NCI-H510A treated with DMSO at 0.1 percent for 48 hours (cell line): Measurements from ENCODE around the gene ELL3.
"Not testable (repeated sequence)": the region's sequence is repeated elsewhere in the genome, so short reads cannot be mapped to it uniquely, and the experiment has no call there.

Experiments used
- DNase-seq: peaks from one replicate; lab custom pipeline; 2025; lab: John Stamatoyannopoulos, UW

Gene ELL3

DNA sequence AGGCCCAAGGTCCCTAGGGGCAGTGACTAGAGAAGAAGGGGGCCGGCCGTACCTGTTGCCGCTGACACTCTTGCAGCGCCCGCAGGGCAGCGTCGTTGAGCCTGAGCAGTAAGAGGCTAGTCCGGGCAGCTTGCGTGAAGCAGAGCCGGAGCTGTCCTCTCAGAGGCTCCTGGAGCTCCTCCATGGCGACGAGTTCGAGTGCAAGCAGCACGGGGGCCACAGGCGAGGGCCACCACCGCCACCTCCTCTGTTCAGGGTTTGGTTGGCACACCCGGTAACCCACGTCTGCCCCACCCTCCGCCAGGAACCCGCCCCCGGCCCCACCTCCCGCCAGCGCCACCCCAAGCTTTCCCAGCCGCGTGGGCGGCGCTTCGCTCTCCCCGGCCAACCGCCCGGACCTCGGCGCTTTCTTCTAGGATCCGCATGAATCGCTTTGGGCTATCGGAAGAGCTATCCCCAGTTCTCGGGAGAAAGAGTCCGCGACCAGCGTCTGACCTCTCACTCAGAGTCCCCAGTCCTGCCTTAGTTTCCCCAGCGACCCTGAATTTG lies at the start of gene ELL3:
TSS of gene ELL3 (minus strand) at position 249 of the 549 bp plus-strand sequence. CDS start at position 184, 65 bp downstream.
- DNase-seq: peak; percentile 85

DNA sequence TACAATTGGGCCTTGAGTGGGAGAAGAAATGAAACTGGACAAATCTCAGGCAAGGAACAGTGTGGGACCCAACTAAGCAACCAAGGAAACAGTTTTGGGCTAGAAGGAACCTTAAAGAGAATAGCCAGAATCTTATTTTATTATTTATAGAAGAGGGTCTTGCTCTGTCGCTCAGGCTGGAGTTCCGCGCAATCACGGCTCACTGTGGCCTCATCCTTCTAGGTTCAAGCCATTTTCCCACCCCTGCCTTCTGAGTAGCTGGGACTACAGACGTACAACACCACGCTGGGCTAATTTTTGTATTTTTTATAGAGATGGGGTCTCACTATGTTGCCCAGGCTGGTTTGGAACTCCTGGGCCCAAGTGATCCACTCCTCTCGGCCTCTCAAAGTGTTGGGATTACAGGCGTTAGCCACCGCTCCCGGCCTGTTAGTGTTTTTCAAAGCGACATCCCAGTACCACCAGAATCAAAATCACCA lies 49.3 kb upstream of the ELL3 start:
- DNase-seq: no peak

DNA sequence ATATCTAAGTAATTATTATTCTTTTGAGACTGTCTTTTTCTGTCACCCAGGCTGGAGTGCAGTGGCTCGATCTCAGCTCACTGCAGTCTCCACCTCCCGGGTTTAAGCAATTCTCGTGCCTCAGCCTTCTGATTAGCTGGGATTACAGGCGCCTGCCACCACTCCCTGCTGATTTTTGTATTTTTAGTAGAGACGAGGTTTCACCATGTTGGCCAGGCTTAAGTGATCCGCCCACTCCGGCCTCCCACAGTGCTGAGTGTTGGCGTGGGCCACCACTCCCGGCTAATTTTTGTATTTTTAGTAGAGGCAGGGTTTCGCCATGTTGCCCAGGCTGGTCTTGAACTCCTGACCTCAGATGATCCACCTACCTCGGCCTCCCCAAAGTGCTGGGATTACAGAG lies 48.5 kb upstream of the ELL3 start:
- not testable (repeated sequence) for DNase-seq

DNA sequence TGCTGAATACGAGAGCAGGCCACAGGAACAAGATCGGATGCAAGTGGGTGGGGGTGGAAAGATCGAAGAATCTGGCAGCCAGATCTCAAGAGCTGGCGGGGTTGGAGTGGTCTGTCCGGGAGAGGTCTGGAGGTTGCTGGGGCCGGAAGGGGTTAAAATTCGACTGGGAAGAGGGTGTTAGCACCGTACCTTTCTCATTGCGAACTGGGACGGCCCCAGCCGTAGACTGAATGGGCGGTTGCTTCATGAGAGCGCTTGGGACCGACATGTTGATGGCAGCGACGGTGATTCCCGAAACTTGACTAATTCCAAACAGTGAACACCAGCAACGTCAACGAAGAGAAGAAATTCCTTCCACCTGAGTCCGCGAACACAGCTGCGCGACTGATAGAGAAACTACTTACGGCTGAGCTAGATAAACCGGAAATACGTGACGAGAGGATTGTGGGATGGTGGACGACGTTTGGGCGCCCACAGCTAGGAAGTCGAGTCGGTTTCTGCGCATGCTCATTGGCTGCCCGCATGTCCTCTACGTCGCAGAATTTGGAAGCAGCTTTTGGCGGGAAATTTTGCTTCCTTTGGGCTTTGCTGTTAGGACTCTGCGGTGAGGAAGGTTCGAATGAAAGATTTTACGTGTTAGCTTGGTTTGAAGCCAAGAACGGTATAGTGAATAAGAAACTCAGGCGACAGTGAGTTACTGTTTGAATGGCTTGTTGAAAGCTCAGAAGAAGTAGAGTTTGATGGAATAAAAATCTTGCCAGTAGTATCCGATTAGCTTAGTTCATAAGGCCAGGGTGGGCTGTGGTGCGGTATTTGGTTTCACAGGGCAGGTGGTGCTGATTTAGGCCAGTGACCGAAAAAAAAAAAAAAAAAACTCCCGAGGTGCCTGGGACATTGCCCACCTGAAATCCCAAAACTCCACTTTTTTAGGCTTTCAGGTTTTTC lies 47.8 kb upstream of the ELL3 start, which contains the start of gene MFAP1:
TSS of gene MFAP1 (minus strand) at position 389 of the 945 bp plus-strand sequence. CDS start at position 268, 121 bp downstream.
- peak; percentile 88 for DNase-seq

- DNase-seq: no peak
Observed at GRCh38 chr15:43821505-43821904, 44.7 kb upstream of the ELL3 start.

DNA sequence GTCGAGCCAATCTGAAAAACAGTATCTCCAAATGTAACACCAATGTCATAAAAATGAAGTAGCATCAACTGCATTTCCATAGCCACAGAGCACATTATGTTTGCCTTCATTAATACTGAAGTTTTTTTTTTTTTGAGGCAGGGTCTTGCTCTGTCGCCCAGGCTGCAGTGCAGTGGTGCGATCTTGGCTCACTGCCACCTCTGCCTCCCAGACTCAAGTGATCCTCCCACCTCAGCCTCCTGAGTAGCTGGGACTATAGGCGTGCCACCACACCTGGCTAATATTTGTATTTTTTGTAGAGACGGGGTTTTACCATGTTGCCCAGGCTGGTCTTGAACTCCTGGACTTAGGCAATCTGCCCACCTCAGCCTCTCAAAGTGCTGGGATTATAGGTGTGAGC lies 38.3 kb upstream of the ELL3 start:
- DNase-seq: not testable (repeated sequence)

DNA sequence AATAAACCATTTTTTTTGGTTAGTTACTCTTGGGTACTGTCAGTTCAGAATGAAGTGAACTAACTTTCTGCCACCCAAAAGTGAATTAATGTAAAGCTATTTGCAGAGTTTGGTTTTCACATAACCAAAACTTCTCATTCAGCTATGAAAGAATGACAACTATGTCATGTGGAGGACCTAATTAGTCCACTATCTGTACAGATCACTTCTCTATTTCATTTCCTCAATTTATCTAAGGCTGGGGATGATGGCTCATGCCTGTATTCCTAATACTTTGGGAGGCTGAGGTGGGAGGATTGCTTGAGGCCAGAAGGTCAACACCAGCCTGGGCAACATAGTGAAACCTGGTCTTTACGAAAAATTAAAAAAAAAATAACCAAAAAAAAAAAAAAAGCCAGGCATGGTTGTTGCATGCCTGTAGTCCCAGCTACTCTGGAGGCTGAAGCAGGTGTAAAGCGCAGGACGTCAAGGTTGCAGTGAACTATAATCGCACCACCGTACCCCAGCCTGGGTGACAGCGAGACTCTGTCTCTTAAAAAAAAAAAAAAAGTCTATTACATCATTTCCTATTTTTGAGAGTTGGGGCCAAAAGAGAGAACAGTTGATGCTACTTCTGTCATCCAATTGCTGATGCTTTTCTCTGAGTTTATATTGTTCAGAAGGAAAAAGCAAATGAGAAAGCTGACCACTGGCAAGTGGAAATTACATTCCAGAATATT lies 32.4 kb upstream of the ELL3 start:
- no peak for DNase-seq

- DNase-seq: no peak
Observed at GRCh38 chr15:43808435-43808950, 31.7 kb upstream of the ELL3 start.

GRCh38 chr15:43802676-43803075 lies 25.9 kb upstream of the ELL3 start:
- not testable (repeated sequence) for DNase-seq

DNA sequence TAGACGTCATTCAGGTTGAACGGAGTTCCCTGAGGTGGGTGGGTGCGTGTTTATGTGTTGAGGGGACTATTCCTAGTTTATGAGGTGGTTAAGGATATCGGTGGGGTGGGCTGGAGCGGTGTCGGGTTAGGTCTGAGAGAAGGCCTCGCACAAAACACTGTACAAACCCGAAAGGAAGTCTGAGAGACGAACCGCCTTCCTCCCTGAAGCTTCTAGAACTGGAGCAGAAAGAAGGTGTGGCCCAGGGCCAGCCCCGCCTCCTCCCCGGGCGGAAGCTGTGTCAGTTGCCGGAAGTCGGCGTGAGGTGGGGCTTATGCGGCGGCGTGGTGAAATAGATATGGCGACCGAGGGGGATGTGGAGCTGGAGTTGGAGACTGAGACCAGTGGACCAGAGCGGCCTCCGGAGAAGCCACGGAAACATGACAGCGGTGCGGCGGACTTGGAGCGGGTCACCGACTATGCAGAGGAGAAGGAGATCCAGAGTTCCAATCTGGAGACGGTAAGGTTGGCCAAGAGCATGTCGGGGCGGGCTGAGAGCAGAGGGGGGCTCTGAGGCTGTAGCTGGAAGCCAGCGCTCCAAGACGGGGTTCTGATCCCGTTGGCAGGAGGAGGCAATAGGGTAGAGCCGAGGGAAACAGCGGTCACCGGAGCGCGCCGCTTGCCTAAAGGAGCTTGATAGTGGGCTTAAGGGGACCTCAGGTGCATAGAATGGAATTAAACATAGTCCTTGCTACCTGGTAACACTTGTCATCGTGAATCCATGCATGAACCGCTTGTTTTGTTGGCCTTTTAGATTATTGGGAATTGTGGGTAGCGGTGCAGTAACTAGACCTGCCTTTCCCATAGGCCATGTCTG lies 23.7 kb upstream of the ELL3 start, which contains the start of gene HYPK:
TSS of gene HYPK (plus strand) at position 314 of the 856 bp plus-strand sequence. CDS start at position 338, 24 bp downstream.
- DNase-seq: peak; percentile 57

- no peak for DNase-seq
Observed at GRCh38 chr15:43799945-43800285, 23.1 kb upstream of the ELL3 start, which contains the start of gene SERINC4. Gene SERINC4 (minus strand): TSS chr15:43800220. CDS start chr15:43799986, 234 bp downstream.

DNA sequence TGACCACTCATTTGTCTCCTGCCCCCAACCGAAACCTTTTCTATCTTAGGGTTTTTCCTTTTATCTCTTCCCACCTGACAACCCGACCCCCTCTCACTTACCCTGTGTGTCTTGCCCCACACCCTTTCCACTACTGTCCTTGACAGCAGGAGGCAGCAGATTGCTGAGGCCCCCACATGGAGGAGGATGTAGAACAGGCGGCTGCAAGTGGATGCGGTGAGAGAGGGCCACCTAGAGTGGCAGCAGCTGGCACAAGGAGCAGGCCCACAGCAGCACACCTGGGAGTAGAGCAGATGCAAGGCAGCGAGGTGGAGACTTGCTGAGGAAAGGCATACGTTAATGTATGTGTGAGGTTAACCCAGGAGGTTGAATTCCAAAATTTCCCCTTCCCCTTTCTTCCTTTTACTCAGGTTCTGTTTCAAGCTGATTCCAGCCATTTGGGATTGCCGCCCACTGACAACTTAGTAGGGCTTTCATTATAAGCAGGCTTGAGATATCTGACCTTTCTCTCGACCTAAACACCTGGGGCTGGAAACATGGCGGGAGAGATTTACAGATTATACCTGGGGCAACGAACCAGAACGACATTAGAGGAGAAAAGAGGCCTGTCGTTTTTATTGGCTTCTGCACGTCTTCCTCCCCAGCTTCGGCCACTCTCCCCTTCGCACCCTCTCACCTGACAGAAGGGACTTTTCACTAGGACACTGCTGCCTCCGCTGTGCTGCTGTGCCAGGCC lies 22.6 kb upstream of the ELL3 start:
- peak; percentile 38 for DNase-seq

DNA sequence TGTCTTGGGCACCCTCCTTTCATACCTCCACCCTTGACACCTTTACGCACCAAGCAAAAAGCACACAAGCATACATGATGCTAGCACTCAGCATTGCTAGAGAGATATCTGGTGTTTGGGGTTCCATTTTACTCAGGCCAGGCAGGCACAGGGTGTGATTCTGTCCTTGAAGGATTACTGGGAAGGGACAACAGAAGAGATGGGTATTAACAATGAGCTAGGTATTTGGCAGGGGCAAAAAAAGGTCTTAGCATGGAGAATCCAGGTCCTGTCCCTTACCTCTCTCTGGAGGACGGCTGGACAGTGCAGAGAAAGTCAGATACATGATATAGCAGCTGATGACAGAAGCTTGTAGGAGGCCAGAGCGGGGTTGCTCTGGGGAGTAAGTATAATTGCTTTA lies 19.8 kb upstream of the ELL3 start:
- DNase-seq: no peak

- no peak for DNase-seq
Observed at GRCh38 chr15:43795997-43796396, 19.2 kb upstream of the ELL3 start.

GRCh38 chr15:43795197-43795596 lies 18.4 kb upstream of the ELL3 start:
- DNase-seq: no peak

- DNase-seq: no peak
Observed at GRCh38 chr15:43794269-43795037, 17.7 kb upstream of the ELL3 start.

DNA sequence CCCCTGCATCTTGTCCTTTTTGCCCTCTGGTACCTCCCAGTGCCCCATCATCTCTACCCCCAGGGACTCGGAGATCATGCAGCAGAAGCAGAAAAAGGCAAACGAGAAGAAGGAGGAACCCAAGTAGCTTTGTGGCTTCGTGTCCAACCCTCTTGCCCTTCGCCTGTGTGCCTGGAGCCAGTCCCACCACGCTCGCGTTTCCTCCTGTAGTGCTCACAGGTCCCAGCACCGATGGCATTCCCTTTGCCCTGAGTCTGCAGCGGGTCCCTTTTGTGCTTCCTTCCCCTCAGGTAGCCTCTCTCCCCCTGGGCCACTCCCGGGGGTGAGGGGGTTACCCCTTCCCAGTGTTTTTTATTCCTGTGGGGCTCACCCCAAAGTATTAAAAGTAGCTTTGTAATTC lies 16.9 kb upstream of the ELL3 start:
- DNase-seq: no peak

GRCh38 chr15:43792761-43793476 lies 16.2 kb upstream of the ELL3 start:
- no peak for DNase-seq
